Testis (tissue), 3 donors: ENCODE measurements around the gene LORICRIN. TPM values are rescaled to one million over a fixed set of nuclear protein-coding genes. Genes with fewer than 3 reads are reported as not detected.

ENCODE experiments used
- DNase-seq: peaks from one replicate; pipeline ENCODE4 v3.0.0-alpha.2; 2019
- H3K27ac ChIP-seq, 2 donors: fragments of 200-600 bp; sonication (generic); one replicate each; pipeline ENCODE4 v1.5.1; 2019
- H3K27me3 ChIP-seq: fragments of 200-600 bp; sonication (generic); one replicate; pipeline ENCODE4 v1.5.1; 2019
- H3K36me3 ChIP-seq: fragments of 200-600 bp; sonication (generic); one replicate; pipeline ENCODE4 v1.5.1; 2017; ENCODE audit warnings: low read depth; ENCODE audit errors: missing control alignments
- H3K4me1 ChIP-seq: fragments of 200-600 bp; sonication (generic); one replicate; pipeline ENCODE4 v1.5.1; 2019
- H3K4me3 ChIP-seq, 2 donors: fragments of 200-600 bp; sonication (generic); one replicate each; pipeline ENCODE4 v1.5.1; 2017 to 2019
- H3K9me3 ChIP-seq: fragments of 200-600 bp; sonication (generic); one replicate; pipeline ENCODE4 v1.5.1; 2017
- POLR2A ChIP-seq: fragments of 450-650 bp; IDR thresholded peaks from one replicate; pipeline ENCODE4 v1.6.1; 2017; ENCODE audit warnings: antibody characterized with exemption, mild to moderate bottlenecking, moderate library complexity
- WGBS, 2 donors: methylation state at CpG; one replicate each; pipeline ENCODE4 v1.1.5; 2018; 5-methylcytosine and 5-hydroxymethylcytosine counted together
- intact Hi-C: fragments of 100-400 bp; cut with DNase I; formaldehyde crosslinking; loops from one replicate; pipeline ENCODE4 v1.15.1; 2023; ENCODE audit warnings: low total_unique reads
- polyA plus RNA-seq: library from polyadenylated mRNA; stranded (reverse); fragments of 350-450 nt; fragmentation: Illumina TruSeq; extraction: RNeasy Lipid Tissue Mini Kit (QIAGEN cat#74804); gene quantifications from one replicate; pipeline ENCODE4 v1.2.3, GENCODE V29; 2014; ENCODE audit warnings: low read depth, low replicate concordance; ENCODE audit not compliant: insufficient read depth
- total RNA-seq, 2 donors: library from RNA; depleted of rRNA; stranded (reverse); fragments of >200 nt; gene quantifications; one replicate each; pipeline ENCODE4 v1.2.3, GENCODE V29; 2016
- TF ChIP-seq, protein P1 (sequence below), 3 experiments: fragments of 450-650 bp in 2 of 3; fragments of 200-600 bp in 1 of 3; sonication (generic) in 1 of 3; IDR thresholded peaks; one replicate each; pipeline ENCODE4 v1.5.1; 2016 to 2019; ENCODE audit warnings: antibody characterized with exemption in 3 of 3, mild to moderate bottlenecking in 2 of 3, moderate library complexity in 1 of 3

The LORICRIN gene
- total and polyA plus RNA-seq, 3 donors from 2014 or later: 0.25 to 0.31 TPM; not detected in 1

DNA sequence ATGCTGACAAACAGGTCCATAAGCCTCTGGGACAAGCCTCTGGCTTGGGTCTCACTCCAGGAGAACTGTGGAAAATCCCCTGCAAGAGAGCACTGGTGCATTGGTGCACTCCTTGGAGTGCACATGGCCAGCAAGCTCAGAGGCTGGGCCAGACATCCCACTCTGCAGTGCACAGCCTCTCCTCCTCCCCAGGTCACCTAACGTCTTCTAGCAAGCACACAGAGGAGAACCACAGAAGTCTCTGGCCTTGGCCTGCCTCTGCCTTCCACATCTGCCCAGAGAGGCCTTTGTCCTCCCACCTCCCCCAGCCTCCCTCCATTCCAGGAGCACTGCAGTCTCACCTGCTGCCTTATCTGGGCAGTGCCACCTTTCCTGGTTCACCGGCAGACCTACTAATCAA lies 49.1 kb downstream of the LORICRIN start:
- no peaks in the 10 kb centered on the region for H3K36me3 ChIP-seq
- DNase-seq: no peak
- 70 to 90% methylated on average over 2 of the region's 2 CpGs for WGBS, 2 donors
- H3K27ac ChIP-seq: no peak overlapping the region
- no peak for TF ChIP-seq POLR2A
- TF ChIP-seq, protein P1, sequence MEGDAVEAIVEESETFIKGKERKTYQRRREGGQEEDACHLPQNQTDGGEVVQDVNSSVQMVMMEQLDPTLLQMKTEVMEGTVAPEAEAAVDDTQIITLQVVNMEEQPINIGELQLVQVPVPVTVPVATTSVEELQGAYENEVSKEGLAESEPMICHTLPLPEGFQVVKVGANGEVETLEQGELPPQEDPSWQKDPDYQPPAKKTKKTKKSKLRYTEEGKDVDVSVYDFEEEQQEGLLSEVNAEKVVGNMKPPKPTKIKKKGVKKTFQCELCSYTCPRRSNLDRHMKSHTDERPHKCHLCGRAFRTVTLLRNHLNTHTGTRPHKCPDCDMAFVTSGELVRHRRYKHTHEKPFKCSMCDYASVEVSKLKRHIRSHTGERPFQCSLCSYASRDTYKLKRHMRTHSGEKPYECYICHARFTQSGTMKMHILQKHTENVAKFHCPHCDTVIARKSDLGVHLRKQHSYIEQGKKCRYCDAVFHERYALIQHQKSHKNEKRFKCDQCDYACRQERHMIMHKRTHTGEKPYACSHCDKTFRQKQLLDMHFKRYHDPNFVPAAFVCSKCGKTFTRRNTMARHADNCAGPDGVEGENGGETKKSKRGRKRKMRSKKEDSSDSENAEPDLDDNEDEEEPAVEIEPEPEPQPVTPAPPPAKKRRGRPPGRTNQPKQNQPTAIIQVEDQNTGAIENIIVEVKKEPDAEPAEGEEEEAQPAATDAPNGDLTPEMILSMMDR (IDR thresholded peaks at IDR 0.05): no peak
- H3K9me3 ChIP-seq: no peaks in the 10 kb centered on the region
- intact Hi-C loops: no loop called here
- no peaks in the 10 kb centered on the region for H3K27me3 ChIP-seq
- no peak overlapping the region for H3K4me3 ChIP-seq
- no peaks in the 10 kb centered on the region for H3K4me1 ChIP-seq

DNA sequence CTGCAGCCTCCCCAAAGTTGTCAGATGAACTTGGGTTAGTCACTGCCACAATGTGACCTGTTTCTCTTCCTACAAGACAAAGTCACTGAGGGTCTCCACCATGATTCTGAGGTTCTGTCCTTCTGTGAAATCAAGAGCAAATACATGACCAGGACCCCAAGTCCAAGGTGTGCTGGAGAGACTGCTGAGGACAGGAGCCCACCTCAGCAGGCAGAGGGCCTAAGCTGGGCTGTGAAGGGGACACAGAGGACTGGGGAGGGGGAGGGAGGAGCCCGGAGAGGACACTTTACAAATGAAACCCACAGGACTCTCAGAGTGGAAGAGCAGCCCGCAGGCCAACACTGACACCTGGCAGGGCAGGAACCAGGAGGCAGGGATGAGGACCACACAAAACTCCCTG lies 50.0 kb downstream of the LORICRIN start:
- no peak for DNase-seq
- Histone ChIP-seq H3K4me1 (no peaks in the 10 kb centered on the region), H3K27ac (no peak overlapping the region), H3K9me3 (no peaks in the 10 kb centered on the region), H3K27me3 (no peaks in the 10 kb centered on the region), H3K4me3 (no peak overlapping the region), H3K36me3 (no peaks in the 10 kb centered on the region)
- WGBS, 2 donors: 60 to 84% methylated on average over 1 to 2 of the region's 2 CpGs
- intact Hi-C loops: no loop called here
- TF ChIP-seq, protein P1 (IDR thresholded peaks at IDR 0.05): no peak

DNA sequence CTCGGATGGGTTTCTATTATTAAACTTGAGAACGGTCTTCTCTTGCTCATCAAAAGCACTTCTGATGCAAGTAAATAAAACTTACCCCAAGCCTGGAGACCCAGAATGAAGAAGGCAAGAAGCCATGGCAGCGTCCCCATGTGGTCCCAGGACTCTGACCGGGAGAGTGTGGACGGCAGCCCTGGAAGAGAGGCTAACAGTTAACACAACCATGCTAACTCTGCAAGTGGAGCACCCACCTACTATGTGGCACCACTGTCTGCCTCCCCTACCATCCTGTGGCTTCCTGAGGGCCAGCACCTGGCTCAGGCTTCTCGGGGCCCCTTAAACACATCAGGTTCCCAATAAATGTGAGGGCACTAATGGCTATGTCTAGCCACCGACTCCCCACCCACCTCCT lies 51.0 kb downstream of the LORICRIN start:
- Histone ChIP-seq H3K27me3 (no peaks in the 10 kb centered on the region), H3K27ac (no peak overlapping the region), H3K4me3 (no peak overlapping the region), H3K36me3 (no peaks in the 10 kb centered on the region), H3K4me1 (no peaks in the 10 kb centered on the region), H3K9me3 (no peaks in the 10 kb centered on the region)
- TF ChIP-seq, protein P1 (IDR thresholded peaks at IDR 0.05): no peak
- TF ChIP-seq POLR2A: no peak
- WGBS, 2 donors: 78 to 82% methylated on average over 6 to 7 of the region's 7 CpGs
- intact Hi-C loops: no loop called here
- no peak for DNase-seq

Other genes with a start within 250 kb of the LORICRIN start
- not detected for gene SPRR1B, start 228.5 kb upstream of the LORICRIN start, total RNA-seq
- gene SPRR1B, start 228.5 kb upstream of the LORICRIN start, polyA plus RNA-seq: not detected
- under 1 TPM in 1 of 2 donors, not detected in 1; 0.56 TPM for gene SPRR2D, start 218.6 kb upstream of the LORICRIN start, total RNA-seq
- 0.74 TPM for gene SPRR2D, start 218.6 kb upstream of the LORICRIN start, polyA plus RNA-seq
- gene SPRR2A, start 202.2 kb upstream of the LORICRIN start, total RNA-seq: not detected
- not detected for gene SPRR2A, start 202.2 kb upstream of the LORICRIN start, polyA plus RNA-seq
- gene SPRR2B, start 188.1 kb upstream of the LORICRIN start, total RNA-seq: under 1 TPM in 1 of 2 donors, not detected in 1; 0.62 TPM
- gene SPRR2B, start 188.1 kb upstream of the LORICRIN start, polyA plus RNA-seq: 12.4 TPM
- gene SPRR2E, start 165.2 kb upstream of the LORICRIN start, total RNA-seq: not detected
- gene SPRR2E, start 165.2 kb upstream of the LORICRIN start, polyA plus RNA-seq: 1.4 TPM
- gene SPRR2F, start 146.2 kb upstream of the LORICRIN start, total RNA-seq: 1 to 10 TPM in 1 of 2 donors, not detected in 1; 4.9 TPM
- gene SPRR2F, start 146.2 kb upstream of the LORICRIN start, polyA plus RNA-seq: 21.6 TPM
- gene SPRR2G, start 108.8 kb upstream of the LORICRIN start, total RNA-seq: not detected
- 1.9 TPM for gene SPRR2G, start 108.8 kb upstream of the LORICRIN start, polyA plus RNA-seq
- gene LELP1, start 56.3 kb upstream of the LORICRIN start, total RNA-seq: 100 to 1,000 TPM; 124 to 467 TPM
- 847 TPM for gene LELP1, start 56.3 kb upstream of the LORICRIN start, polyA plus RNA-seq
- 1 to 10 TPM in 1 of 2 donors, under 1 TPM in 1; 0.31 to 2.8 TPM for gene PRR9, start 42.1 kb upstream of the LORICRIN start, total RNA-seq
- gene PRR9, start 42.1 kb upstream of the LORICRIN start, polyA plus RNA-seq: 3.5 TPM
- gene PGLYRP3, start 53.3 kb downstream of the LORICRIN start, total RNA-seq: not detected
- gene PGLYRP3, start 53.3 kb downstream of the LORICRIN start, polyA plus RNA-seq: 0.28 TPM
- under 1 TPM in 1 of 2 donors, not detected in 1; 0.12 TPM for gene PGLYRP4, start 89.2 kb downstream of the LORICRIN start, total RNA-seq
- 0.17 TPM for gene PGLYRP4, start 89.2 kb downstream of the LORICRIN start, polyA plus RNA-seq
- 10 to 100 TPM in 1 of 2 donors, 1 to 10 TPM in 1; 4.6 to 10.7 TPM for gene S100A9, start 98.2 kb downstream of the LORICRIN start, total RNA-seq
- gene S100A9, start 98.2 kb downstream of the LORICRIN start, polyA plus RNA-seq: 36.6 TPM
- gene S100A12, start 115.9 kb downstream of the LORICRIN start, total RNA-seq: not detected
- gene S100A12, start 115.9 kb downstream of the LORICRIN start, polyA plus RNA-seq: not detected
- gene S100A8, start 131.4 kb downstream of the LORICRIN start, total RNA-seq: 1 to 10 TPM; 1.3 to 3.0 TPM
- gene S100A8, start 131.4 kb downstream of the LORICRIN start, polyA plus RNA-seq: 20.3 TPM
- not detected for gene S100A7A, start 156.8 kb downstream of the LORICRIN start, total RNA-seq
- not detected for gene S100A7A, start 156.8 kb downstream of the LORICRIN start, polyA plus RNA-seq
- not detected for gene S100A7, start 201.0 kb downstream of the LORICRIN start, total RNA-seq
- gene S100A7, start 201.0 kb downstream of the LORICRIN start, polyA plus RNA-seq: not detected